Prostate gland (tissue), 2 donors: ENCODE measurements around the gene POLQ. TPM values are rescaled to one million over a fixed set of nuclear protein-coding genes. Genes with fewer than 3 reads are reported as not detected.
"Not testable (repeated sequence)": the region's sequence is repeated elsewhere in the genome, so short reads cannot be mapped to it uniquely, and the experiment has no call there.

ENCODE experiments used
- DNase-seq: peaks from one replicate; pipeline ENCODE4 v3.0.0-alpha.2; 2019; ENCODE audit warnings: low spot score
- H3K27ac ChIP-seq, 2 donors: fragments of 200-600 bp; sonication (generic); 2 replicates each; pipeline ENCODE4 v1.5.1; 2017 to 2019
- H3K27me3 ChIP-seq: fragments of 200-600 bp; sonication (generic); replicated peaks from 2 replicates; pipeline ENCODE4 v1.5.1; 2019; ENCODE audit not compliant: insufficient read depth
- H3K36me3 ChIP-seq, 2 donors: fragments of 200-600 bp; sonication (generic); 1 replicate in 1 of 2; 2 replicates in 1 of 2; pipeline versions ENCODE4 v1.5.1 to v1.8.1; 2017 to 2019
- H3K4me1 ChIP-seq: fragments of 200-600 bp; sonication (generic); replicated peaks from 2 replicates; pipeline ENCODE4 v1.5.1; 2019
- H3K4me3 ChIP-seq, 2 donors: fragments of 200-600 bp; sonication (generic); 2 replicates each; pipeline ENCODE4 v1.5.1; 2017 to 2019
- H3K9me3 ChIP-seq: fragments of 200-600 bp; sonication (generic); 2 replicates; pipeline ENCODE4 v1.5.1; 2017
- POLR2A ChIP-seq: fragments of 450-650 bp; IDR thresholded peaks from one replicate; pipeline ENCODE4 v1.6.1; 2016; ENCODE audit warnings: antibody characterized with exemption, mild to moderate bottlenecking
- POLR2AphosphoS5 ChIP-seq: sonication (generic); formaldehyde crosslinking; IDR thresholded peaks from one replicate; pipeline ENCODE4 v1.6.1; 2017; ENCODE audit warnings: antibody characterized with exemption
- WGBS: methylation state at CpG from one replicate; pipeline ENCODE4 v1.1.5; 2018; 5-methylcytosine and 5-hydroxymethylcytosine counted together
- intact Hi-C: fragments of 100-400 bp; cut with DNase I; formaldehyde crosslinking; loops from one replicate; pipeline ENCODE4 v1.14.2; 2022
- total RNA-seq, 2 donors: library from RNA; depleted of rRNA; stranded (reverse); fragments of >200 nt; gene quantifications; one replicate each; pipeline ENCODE4 v1.1.0, GENCODE V29; 2016
- TF ChIP-seq, protein P1 (sequence below), 4 experiments: fragments of 200-600 bp in 2 of 4; fragments of 450-650 bp in 2 of 4; sonication (generic) in 2 of 4; IDR thresholded peaks; 1 replicate in 3 of 4; 2 replicates in 1 of 4; pipeline ENCODE4 v1.5.1; 2016 to 2019; ENCODE audit warnings: antibody characterized with exemption in 4 of 4, mild to moderate bottlenecking in 2 of 4, moderate library complexity in 2 of 4

Gene POLQ
- total RNA-seq, 2 donors from 2014 or later, result 1.0 to 3.0 TPM

- H3K4me1 ChIP-seq, result no peaks in the 10 kb centered on the region
- intact Hi-C loops, result no loop called here
- 33% methylated on average over 2 of the region's 2 CpGs for WGBS
- no peak overlapping the region for H3K27ac ChIP-seq
- no peaks in the 10 kb centered on the region for H3K36me3 ChIP-seq
- no peaks in the 10 kb centered on the region for H3K9me3 ChIP-seq
- no peak for DNase-seq
- no peak overlapping the region for H3K4me3 ChIP-seq
- TF ChIP-seq POLR2AphosphoS5, result peak; percentile 47
- TF ChIP-seq, protein P1, sequence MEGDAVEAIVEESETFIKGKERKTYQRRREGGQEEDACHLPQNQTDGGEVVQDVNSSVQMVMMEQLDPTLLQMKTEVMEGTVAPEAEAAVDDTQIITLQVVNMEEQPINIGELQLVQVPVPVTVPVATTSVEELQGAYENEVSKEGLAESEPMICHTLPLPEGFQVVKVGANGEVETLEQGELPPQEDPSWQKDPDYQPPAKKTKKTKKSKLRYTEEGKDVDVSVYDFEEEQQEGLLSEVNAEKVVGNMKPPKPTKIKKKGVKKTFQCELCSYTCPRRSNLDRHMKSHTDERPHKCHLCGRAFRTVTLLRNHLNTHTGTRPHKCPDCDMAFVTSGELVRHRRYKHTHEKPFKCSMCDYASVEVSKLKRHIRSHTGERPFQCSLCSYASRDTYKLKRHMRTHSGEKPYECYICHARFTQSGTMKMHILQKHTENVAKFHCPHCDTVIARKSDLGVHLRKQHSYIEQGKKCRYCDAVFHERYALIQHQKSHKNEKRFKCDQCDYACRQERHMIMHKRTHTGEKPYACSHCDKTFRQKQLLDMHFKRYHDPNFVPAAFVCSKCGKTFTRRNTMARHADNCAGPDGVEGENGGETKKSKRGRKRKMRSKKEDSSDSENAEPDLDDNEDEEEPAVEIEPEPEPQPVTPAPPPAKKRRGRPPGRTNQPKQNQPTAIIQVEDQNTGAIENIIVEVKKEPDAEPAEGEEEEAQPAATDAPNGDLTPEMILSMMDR (IDR thresholded peaks at IDR 0.05), result no peak
- H3K27me3 ChIP-seq, result no peaks in the 10 kb centered on the region
Measured at GRCh38 chr3:121467085-121467484, 78.7 kb downstream of the POLQ start.

- TF ChIP-seq, protein P1 (IDR thresholded peaks at IDR 0.05), result no peak
- TF ChIP-seq POLR2AphosphoS5 (no peak), POLR2A (no peak)
- H3K27me3 ChIP-seq, result no peaks in the 10 kb centered on the region
- no peaks in the 10 kb centered on the region for H3K36me3 ChIP-seq
- no peak overlapping the region for H3K4me3 ChIP-seq
- intact Hi-C loops, result no loop called here
- no peaks in the 10 kb centered on the region for H3K9me3 ChIP-seq
- no peaks in the 10 kb centered on the region for H3K4me1 ChIP-seq
- no peak for DNase-seq
- H3K27ac ChIP-seq, result no peak overlapping the region
Measured at GRCh38 chr3:121463745-121464144, 82.0 kb downstream of the POLQ start.

DNA sequence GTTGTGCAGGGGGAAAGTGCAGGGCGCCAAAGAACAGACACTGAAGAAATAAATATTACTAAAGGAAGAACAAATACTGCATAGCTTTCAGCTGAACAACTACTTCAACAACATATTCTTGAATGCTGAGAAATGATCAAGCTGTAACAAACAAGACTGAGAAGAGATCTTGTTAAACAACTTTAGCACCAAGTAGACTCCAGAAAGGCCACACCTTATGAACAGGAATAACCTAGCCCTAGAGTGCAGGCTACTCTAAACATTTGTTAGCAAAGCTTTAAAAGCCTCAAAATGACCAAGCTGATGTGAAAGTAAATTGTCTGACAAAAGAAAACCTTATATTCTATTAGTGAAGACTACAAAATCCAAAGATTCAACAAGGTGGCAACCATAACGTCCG is 83.2 kb downstream of the POLQ start:
- TF ChIP-seq POLR2A (no peak), POLR2AphosphoS5 (no peak)
- TF ChIP-seq, protein P1 (IDR thresholded peaks at IDR 0.05), result no peak
- Histone ChIP-seq H3K36me3 (no peaks in the 10 kb centered on the region), H3K4me3 (no peak overlapping the region), H3K9me3 (no peaks in the 10 kb centered on the region), H3K27me3 (no peaks in the 10 kb centered on the region), H3K27ac (no peak overlapping the region), H3K4me1 (no peaks in the 10 kb centered on the region)
- no peak for DNase-seq
- WGBS, result 97% methylated on average over 3 of the region's 3 CpGs
- intact Hi-C loops, result no loop called here

- 88% methylated on average over 12 of the region's 12 CpGs for WGBS
- DNase-seq, intact Hi-C loops, H3K27ac ChIP-seq, H3K9me3 ChIP-seq, H3K4me3 ChIP-seq, H3K4me1 ChIP-seq, H3K36me3 ChIP-seq, H3K27me3 ChIP-seq: not testable (repeated sequence)
Measured at GRCh38 chr3:121451752-121452151, 94.0 kb downstream of the POLQ start.

DNA sequence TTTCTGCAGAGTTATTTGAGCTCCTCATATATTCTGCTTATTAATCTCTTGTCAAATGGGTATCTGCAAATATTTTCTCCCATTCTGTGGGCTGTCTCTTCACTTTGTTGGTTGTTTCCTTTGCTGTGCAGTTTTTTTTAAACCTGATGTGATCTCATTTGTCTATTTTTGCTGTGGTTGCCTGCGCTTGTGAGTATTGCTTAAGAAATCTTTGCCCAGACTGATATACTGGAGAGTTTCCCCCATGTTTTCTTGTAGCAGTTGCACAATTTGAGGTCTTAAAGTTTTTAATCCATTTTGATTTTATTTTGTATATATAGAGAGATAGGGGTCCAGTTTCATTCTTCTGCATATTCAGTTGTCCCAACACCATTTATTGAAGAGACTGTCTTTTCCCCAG is 102.3 kb downstream of the POLQ start:
- Histone ChIP-seq H3K27ac (no peak overlapping the region), H3K4me3 (no peak overlapping the region), H3K9me3 (no peaks in the 10 kb centered on the region), H3K27me3 (no peaks in the 10 kb centered on the region), H3K36me3 (no peaks in the 10 kb centered on the region), H3K4me1 (no peaks in the 10 kb centered on the region)
- TF ChIP-seq POLR2A (no peak), POLR2AphosphoS5 (no peak)
- TF ChIP-seq, protein P1 (IDR thresholded peaks at IDR 0.05), result no peak
- intact Hi-C loops, result loop anchor here (5.0 kb wide), 1 partner anchor 144 kb away; no protein-coding TSS in a partner anchor
- DNase-seq, result no peak
- WGBS, result 97% methylated on average over 1 of the region's 1 CpG
